Esophagus muscularis mucosa (tissue), 4 donors: ENCODE results near the gene ZBTB16.

Experiments
- CTCF ChIP-seq, 3 experiments: fragments of 200-600 bp in 2 of 3; fragments of 450-650 bp in 1 of 3; sonication (generic) in 2 of 3; IDR thresholded peaks; one replicate each; pipeline ENCODE4 v1.5.1; 2017 to 2019; ENCODE audit warnings: antibody characterized with exemption in 3 of 3, mild to moderate bottlenecking in 2 of 3, moderate library complexity in 1 of 3
- EP300 ChIP-seq: sonication (generic); formaldehyde crosslinking; IDR thresholded peaks from one replicate; pipeline ENCODE4 v1.6.1; 2017; ENCODE audit warnings: antibody characterized with exemption
- POLR2A ChIP-seq: fragments of 450-650 bp; IDR thresholded peaks from one replicate; pipeline ENCODE4 v1.6.1; 2017; ENCODE audit warnings: antibody characterized with exemption, moderate library complexity, mild to moderate bottlenecking, low read depth
- POLR2AphosphoS5 ChIP-seq, 2 donors: sonication (generic); formaldehyde crosslinking; IDR thresholded peaks; one replicate each; pipeline ENCODE4 v1.6.1; 2017; ENCODE audit warnings: antibody characterized with exemption in 2 of 2

GRCh38 chr11:114211444-114212121 lies 152.1 kb downstream of the ZBTB16 start:
- TF ChIP-seq CTCF (IDR thresholded peaks at IDR 0.05), result no peak
- TF ChIP-seq POLR2AphosphoS5 (IDR thresholded peaks at IDR 0.05), result peak in 1 of 2 donors; percentile 58
- TF ChIP-seq POLR2A, result no peak
- no peak for TF ChIP-seq EP300
